MM.1S (cell line): ENCODE measurements around the gene ASIC5.

Source experiments
- EZH2 ChIP-seq: fragments of 300-600 bp; sonication (generic); optimal IDR thresholded peaks from 2 replicates; pipeline ENCODE3; 2017; ENCODE audit warnings: low read depth, mild to moderate bottlenecking, antibody characterized with exemption, low read length, mixed read lengths
- EZH2phosphoT487 ChIP-seq: fragments of 300-600 bp; sonication (generic); IDR thresholded peaks from 2 replicates; pipeline ENCODE4 v1.6.1; 2018; ENCODE audit warnings: antibody characterized with exemption, low read length
- TF ChIP-seq, protein P1 (sequence below): fragments of 300-600 bp; sonication (generic); IDR thresholded peaks from 2 replicates; pipeline ENCODE4 v1.5.1; 2016; ENCODE audit warnings: antibody characterized with exemption, low read length, mixed read lengths

DNA sequence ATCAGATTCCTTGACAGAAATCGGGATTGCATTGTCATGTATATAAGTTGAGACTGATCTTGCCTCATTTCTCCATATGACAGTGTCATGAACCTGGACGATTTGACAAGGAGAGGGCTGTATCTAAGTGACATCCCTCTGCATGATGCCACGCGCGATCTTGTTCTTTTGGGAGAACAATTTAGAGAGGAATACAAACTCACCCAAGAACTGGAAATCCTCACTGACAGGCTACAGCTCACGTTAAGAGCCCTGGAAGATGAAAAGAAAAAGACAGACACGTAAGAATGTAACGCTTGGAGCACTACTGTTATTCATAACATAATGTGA, 66.3 kb downstream of the ASIC5 start:
- TF ChIP-seq, protein P1, sequence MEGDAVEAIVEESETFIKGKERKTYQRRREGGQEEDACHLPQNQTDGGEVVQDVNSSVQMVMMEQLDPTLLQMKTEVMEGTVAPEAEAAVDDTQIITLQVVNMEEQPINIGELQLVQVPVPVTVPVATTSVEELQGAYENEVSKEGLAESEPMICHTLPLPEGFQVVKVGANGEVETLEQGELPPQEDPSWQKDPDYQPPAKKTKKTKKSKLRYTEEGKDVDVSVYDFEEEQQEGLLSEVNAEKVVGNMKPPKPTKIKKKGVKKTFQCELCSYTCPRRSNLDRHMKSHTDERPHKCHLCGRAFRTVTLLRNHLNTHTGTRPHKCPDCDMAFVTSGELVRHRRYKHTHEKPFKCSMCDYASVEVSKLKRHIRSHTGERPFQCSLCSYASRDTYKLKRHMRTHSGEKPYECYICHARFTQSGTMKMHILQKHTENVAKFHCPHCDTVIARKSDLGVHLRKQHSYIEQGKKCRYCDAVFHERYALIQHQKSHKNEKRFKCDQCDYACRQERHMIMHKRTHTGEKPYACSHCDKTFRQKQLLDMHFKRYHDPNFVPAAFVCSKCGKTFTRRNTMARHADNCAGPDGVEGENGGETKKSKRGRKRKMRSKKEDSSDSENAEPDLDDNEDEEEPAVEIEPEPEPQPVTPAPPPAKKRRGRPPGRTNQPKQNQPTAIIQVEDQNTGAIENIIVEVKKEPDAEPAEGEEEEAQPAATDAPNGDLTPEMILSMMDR = no peak
- no peak for TF ChIP-seq EZH2
- TF ChIP-seq EZH2phosphoT487 = no peak
